ENCODE results near the gene VAT1L.

The VAT1L gene, protein sequence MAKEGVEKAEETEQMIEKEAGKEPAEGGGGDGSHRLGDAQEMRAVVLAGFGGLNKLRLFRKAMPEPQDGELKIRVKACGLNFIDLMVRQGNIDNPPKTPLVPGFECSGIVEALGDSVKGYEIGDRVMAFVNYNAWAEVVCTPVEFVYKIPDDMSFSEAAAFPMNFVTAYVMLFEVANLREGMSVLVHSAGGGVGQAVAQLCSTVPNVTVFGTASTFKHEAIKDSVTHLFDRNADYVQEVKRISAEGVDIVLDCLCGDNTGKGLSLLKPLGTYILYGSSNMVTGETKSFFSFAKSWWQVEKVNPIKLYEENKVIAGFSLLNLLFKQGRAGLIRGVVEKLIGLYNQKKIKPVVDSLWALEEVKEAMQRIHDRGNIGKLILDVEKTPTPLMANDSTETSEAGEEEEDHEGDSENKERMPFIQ

DNA sequence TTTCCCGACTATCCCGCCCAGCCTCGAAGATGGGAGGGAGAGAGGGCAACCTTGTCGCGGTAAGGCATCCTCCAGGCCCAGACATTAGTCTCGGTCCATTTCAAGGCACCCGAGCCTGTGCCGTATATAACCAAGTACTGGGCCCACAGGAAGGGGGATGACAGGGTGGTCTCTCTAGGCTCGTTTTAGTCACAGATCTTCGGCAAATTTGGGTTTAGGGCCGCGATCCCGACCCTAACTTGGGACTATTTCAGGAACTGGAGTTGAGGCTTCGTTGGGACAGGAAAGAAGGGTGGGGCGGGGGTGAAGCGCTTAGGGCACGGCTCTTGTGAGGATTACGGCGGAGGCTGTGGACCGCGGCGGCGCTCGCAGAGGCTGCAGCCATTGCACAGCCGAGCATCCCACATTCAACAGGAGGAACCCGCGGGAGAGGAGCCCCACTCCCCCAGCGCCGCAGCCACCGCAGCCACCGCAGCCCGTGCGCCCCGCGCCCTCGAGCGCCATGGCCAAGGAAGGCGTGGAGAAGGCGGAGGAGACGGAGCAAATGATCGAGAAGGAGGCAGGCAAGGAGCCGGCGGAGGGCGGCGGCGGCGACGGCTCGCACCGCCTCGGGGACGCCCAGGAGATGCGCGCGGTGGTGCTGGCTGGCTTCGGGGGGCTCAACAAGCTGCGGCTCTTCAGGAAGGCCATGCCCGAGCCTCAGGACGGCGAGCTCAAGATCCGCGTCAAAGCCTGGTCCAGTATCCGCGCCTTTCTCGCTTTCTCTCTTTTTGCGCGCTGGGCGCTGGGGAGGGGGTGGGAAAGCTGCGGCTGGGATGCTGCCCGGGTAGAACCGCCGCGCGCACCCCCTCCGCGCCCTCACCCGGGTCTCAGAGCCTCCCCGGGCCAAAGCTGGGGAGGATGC is at the start of gene VAT1L:
Gene VAT1L (plus strand): TSS at position 384 of the 904 bp plus-strand sequence. CDS start 119 bp downstream, at position 503.
- no peaks in the 10 kb centered on the region for H3K36me3 Mint-ChIP-seq
- peaks cover 40% of the 10 kb centered on the region for H3K27me3 Mint-ChIP-seq
- no peak within 1 kb of the TSS for H3K27ac Mint-ChIP-seq
- H3K9me3 Mint-ChIP-seq (ENCODE audit: low read depth), result no peaks in the 10 kb centered on the region
- H3K4me1 Mint-ChIP-seq (ENCODE audit: low read depth), result peaks cover 9% of the 10 kb centered on the region
- peak within 1 kb of the TSS; percentile 73 for H3K4me3 Mint-ChIP-seq

DNA sequence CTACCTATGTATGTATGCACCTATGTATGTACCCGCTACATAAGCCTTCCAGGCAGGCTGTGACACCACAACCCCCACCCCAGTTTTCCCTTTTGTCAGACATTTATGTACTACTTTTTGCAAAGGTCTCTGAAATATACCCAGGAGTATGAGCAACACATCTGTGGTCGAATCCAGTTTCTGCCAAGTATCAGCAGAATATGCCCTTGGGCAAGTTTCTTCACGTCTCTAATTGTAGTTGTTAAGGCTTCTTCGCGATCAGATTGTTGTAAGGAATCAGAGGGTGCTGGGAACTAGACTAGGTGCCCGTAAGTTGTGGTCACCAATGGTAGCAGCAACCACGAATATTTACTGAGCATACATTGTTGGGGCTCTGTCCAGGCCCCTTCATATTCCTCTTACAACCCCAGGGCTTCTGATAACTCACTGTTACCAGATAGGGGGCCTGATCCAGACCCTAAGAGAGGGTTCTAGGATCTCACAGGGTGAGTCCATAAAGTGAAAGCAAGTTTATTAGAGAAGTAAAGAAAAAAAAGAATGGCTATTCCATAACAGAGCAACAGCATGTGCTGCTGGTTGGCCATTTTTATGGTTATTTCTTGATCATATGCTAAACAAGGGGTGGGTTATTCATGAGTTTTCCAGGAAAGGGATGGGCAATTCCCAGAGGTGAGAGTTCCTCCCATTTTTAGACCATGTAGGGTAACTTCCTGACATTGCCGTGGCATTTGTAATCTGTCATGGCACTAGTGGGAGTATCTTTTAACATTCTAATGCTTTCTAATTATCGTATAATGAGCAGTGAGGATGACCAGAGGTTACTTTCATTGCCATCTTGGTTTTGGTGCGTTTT is 49.4 kb upstream of the VAT1L start:
- no peak overlapping the region for H3K4me3 Mint-ChIP-seq
- peaks cover 13% of the 10 kb centered on the region for H3K36me3 Mint-ChIP-seq
- peaks cover 3% of the 10 kb centered on the region for H3K9me3 Mint-ChIP-seq (ENCODE audit: low read depth)
- H3K27ac Mint-ChIP-seq, result no peak overlapping the region
- H3K4me1 Mint-ChIP-seq (ENCODE audit: low read depth), result no peaks in the 10 kb centered on the region
- no peaks in the 10 kb centered on the region for H3K27me3 Mint-ChIP-seq

DNA sequence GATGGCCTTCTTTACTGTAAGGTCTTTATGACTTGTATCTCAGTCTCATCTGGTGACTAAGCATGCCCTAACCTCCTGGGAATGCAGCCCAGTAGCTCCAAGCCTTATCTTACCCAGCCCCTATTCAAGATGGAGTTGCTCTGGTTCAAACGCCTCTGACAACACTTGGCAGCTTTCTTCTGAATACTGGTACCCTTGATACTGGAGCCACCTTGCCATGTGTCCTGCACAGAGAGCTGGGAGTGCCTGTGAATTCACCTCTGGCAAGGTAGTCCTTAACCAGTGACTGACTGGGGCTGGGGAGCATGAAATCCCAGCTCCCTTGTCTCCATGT is 48.8 kb upstream of the VAT1L start:
- H3K27me3 Mint-ChIP-seq, result no peaks in the 10 kb centered on the region
- no peak overlapping the region for H3K27ac Mint-ChIP-seq
- H3K4me1 Mint-ChIP-seq (ENCODE audit: low read depth), result no peaks in the 10 kb centered on the region
- no peak overlapping the region for H3K4me3 Mint-ChIP-seq
- peaks cover 2% of the 10 kb centered on the region for H3K9me3 Mint-ChIP-seq (ENCODE audit: low read depth)
- peaks cover 13% of the 10 kb centered on the region for H3K36me3 Mint-ChIP-seq

DNA sequence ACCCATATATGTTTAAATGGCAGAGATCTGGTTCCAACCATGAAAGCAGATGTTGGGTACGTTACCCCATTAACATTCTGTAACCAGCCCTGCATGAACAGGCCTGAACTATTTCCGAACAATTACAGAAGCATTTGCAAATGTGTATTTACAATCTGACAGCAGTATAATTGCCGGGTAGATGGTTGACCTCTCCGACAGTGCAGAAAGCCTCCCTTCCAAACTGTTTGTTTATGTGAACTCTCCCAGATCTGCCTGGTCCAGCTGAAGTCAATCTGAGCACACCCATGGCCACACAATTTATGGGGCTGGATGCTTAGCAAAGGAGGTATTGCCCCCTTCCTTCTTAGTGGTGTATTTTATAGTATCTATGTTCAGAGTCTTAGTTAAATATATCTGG is 44.2 kb upstream of the VAT1L start:
- Mint-ChIP-seq H3K9me3 (ENCODE audit: low read depth) (no peaks in the 10 kb centered on the region), H3K27me3 (peaks cover 2% of the 10 kb centered on the region), H3K36me3 (peaks cover 10% of the 10 kb centered on the region), H3K4me3 (no peak overlapping the region), H3K27ac (no peak overlapping the region), H3K4me1 (ENCODE audit: low read depth) (no peaks in the 10 kb centered on the region)

DNA sequence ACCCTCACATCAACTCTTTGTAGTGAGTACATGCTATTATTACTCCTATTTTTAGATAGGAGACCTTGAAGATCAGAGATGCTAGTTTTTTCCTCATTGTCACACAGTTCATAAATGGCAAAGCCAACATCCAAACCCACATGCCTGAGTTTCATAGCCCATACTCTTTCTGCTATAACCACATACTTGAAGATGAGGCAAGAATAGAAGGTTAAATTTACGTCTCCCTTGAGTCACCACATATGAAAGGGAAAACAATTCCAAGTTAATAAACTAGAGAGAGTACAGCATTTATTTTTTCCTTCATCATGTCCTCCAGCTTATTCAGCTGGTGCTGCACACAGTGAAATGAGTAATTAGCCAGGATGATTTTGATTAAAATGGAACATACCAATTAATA is 42.4 kb upstream of the VAT1L start:
- Mint-ChIP-seq H3K4me1 (ENCODE audit: low read depth) (no peaks in the 10 kb centered on the region), H3K4me3 (no peak overlapping the region), H3K9me3 (ENCODE audit: low read depth) (no peaks in the 10 kb centered on the region), H3K27ac (no peak overlapping the region), H3K27me3 (peaks cover 5% of the 10 kb centered on the region), H3K36me3 (peaks cover 10% of the 10 kb centered on the region)

DNA sequence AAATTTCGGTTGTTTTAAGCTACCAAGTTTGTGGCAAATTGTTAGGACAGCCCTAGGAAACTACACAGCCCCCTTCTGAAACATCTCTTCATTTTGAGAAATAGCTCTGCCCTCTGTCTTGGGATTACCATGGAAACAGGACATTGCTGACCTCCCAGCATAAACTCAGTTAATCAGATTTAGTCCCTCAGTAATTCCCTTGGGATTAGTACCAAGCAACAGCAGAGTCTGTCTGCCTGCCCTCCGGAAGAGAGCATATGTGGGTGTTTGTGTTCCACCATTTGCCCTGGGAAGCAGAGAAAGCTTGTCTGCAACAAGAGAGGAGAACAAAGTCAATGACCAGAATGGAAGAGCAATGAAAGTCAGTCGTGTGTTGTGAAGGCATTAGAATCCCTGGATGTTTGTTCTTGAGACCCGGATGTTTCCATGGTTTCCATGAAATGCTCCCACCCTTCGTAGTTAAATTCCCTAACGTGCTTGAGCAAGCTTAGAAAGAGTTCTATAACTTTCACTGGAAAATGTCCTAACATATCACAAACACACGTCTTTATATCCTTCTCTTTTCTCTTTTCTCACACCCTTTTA is 39.9 kb upstream of the VAT1L start:
- H3K36me3 Mint-ChIP-seq, result peaks cover 5% of the 10 kb centered on the region
- no peak overlapping the region for H3K27ac Mint-ChIP-seq
- no peaks in the 10 kb centered on the region for H3K9me3 Mint-ChIP-seq (ENCODE audit: low read depth)
- peaks cover 6% of the 10 kb centered on the region for H3K27me3 Mint-ChIP-seq
- H3K4me1 Mint-ChIP-seq (ENCODE audit: low read depth), result no peaks in the 10 kb centered on the region
- H3K4me3 Mint-ChIP-seq, result no peak overlapping the region

DNA sequence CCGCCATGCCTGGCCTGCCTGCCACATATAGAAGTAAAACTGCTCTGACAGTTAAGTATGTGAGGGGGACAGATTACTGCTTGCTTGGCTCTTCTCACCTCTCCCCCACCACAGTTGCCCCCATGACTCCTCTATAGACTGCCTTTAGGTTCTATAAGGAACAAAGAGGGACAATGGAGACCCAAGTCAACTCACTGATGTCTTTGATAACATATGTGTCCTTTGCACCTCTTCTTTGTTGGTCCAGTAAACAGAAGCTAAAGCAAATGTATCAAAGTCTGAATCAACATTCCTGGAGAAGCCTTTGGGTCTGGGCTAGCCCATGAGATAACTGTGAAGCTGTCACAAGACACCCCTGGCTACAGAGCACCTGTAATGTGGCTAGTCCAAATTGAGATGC is 38.9 kb upstream of the VAT1L start:
- Mint-ChIP-seq H3K4me1 (ENCODE audit: low read depth) (no peaks in the 10 kb centered on the region), H3K9me3 (ENCODE audit: low read depth) (no peaks in the 10 kb centered on the region), H3K27ac (no peak overlapping the region), H3K4me3 (no peak overlapping the region), H3K27me3 (peaks cover 7% of the 10 kb centered on the region), H3K36me3 (peaks cover 2% of the 10 kb centered on the region)

DNA sequence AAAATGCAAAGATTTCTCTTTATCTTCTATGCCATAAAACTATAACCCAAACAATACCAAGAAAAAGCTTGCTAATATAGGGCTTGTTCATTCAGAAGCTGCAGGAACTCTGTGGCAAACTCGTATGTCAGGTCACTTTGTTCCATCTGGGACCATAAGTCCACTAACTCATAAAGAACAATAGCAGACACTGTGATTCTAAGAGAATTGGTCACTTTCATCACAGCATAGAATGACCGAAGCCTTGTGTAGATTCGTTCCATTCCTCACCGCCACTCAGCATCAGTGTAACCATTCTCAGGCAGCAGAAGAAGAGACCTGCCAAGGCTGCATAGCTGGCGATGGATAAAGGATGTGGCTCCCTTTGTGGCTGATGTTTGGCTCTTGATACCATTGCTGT is 30.3 kb upstream of the VAT1L start:
- Mint-ChIP-seq H3K27ac (no peak overlapping the region), H3K4me1 (ENCODE audit: low read depth) (no peaks in the 10 kb centered on the region), H3K36me3 (no peaks in the 10 kb centered on the region), H3K4me3 (no peak overlapping the region), H3K27me3 (peaks cover 13% of the 10 kb centered on the region), H3K9me3 (ENCODE audit: low read depth) (no peaks in the 10 kb centered on the region)

DNA sequence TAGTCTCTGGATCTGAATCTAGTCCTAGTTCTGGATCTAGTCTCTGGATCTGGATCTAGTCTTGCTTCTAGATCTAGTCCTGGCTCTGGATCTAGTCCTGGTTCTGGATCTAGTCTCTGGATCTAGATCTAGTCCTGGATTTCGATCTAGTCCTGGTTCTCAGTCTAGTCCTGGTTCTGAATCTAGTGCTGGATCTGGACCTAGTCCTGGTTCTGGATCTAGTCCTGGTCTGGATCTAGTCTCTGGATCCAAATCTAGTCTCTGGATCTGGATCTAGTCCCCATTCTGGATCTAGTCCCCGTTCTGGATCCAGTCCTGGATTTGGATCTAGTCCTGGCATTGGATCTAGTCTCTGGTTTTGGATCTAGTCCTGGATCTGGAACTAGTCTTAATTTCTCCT is 29.9 kb upstream of the VAT1L start:
- H3K36me3 Mint-ChIP-seq, result no peaks in the 10 kb centered on the region
- no peak overlapping the region for H3K4me3 Mint-ChIP-seq
- no peaks in the 10 kb centered on the region for H3K4me1 Mint-ChIP-seq (ENCODE audit: low read depth)
- H3K9me3 Mint-ChIP-seq (ENCODE audit: low read depth), result no peaks in the 10 kb centered on the region
- H3K27me3 Mint-ChIP-seq, result peaks cover 14% of the 10 kb centered on the region
- H3K27ac Mint-ChIP-seq, result no peak overlapping the region

DNA sequence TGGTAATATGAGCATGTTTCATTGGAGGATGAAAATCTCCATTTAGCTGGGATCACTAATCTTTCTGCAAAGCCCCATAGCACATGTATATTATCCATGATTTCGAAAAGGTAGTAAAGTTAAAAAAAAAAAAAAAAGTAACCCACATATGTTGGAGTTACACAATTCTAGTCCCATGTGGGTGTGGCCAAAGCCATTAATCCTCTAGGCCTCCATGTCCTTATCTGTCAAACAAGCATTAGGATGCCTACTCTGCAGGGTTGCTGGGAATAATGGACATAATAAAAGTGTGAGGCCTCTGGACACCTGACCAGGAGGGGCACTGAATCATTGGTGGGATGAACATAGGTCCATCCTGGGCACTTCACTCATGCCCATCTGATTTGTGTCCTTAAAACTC is 29.2 kb upstream of the VAT1L start:
- Mint-ChIP-seq H3K9me3 (ENCODE audit: low read depth) (no peaks in the 10 kb centered on the region), H3K36me3 (no peaks in the 10 kb centered on the region), H3K4me3 (no peak overlapping the region), H3K27me3 (peaks cover 12% of the 10 kb centered on the region), H3K4me1 (ENCODE audit: low read depth) (no peaks in the 10 kb centered on the region), H3K27ac (no peak overlapping the region)

DNA sequence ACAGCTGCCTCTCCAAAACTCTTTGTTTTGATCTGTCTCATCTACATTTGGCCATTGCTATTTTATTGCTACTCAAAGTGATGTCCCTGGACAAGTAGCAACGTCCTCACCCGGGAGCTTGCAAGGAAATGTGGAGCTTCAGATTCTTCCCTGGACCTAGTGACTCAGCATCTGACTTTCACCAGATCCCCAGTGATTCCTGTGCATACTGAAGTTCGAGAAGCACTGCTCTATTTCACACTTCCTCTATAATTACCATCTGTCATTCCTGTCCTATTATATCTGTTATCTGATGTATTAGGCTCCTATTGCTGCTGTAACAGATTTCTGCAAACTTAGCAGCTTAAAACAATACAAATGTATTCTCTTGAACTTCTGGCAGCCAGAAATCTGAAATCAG is 28.5 kb upstream of the VAT1L start:
- no peaks in the 10 kb centered on the region for H3K9me3 Mint-ChIP-seq (ENCODE audit: low read depth)
- peaks cover 12% of the 10 kb centered on the region for H3K27me3 Mint-ChIP-seq
- no peaks in the 10 kb centered on the region for H3K4me1 Mint-ChIP-seq (ENCODE audit: low read depth)
- no peak overlapping the region for H3K27ac Mint-ChIP-seq
- no peak overlapping the region for H3K4me3 Mint-ChIP-seq
- no peaks in the 10 kb centered on the region for H3K36me3 Mint-ChIP-seq

DNA sequence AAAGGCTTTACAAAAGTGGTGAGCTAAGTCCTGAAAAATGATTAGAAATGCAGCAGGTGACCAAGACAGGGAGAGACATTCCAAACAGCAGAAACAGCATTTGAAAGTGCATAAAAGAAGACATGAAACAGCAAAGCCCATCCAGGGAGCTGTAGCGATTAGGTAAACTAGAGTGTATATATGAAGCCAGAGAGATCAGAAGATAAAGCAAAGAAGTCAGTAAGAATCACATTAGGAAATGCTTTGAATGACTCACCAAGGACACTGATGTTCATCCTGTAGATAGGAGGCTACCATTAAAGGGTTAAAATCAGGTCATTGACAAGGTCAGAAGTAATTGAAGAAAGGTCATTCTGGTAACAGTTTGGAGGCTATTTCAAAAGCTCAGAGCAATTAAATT is 27.6 kb upstream of the VAT1L start:
- H3K36me3 Mint-ChIP-seq, result no peaks in the 10 kb centered on the region
- peaks cover 13% of the 10 kb centered on the region for H3K27me3 Mint-ChIP-seq
- H3K4me1 Mint-ChIP-seq (ENCODE audit: low read depth), result no peaks in the 10 kb centered on the region
- no peak overlapping the region for H3K4me3 Mint-ChIP-seq
- H3K9me3 Mint-ChIP-seq (ENCODE audit: low read depth), result no peaks in the 10 kb centered on the region
- no peak overlapping the region for H3K27ac Mint-ChIP-seq

DNA sequence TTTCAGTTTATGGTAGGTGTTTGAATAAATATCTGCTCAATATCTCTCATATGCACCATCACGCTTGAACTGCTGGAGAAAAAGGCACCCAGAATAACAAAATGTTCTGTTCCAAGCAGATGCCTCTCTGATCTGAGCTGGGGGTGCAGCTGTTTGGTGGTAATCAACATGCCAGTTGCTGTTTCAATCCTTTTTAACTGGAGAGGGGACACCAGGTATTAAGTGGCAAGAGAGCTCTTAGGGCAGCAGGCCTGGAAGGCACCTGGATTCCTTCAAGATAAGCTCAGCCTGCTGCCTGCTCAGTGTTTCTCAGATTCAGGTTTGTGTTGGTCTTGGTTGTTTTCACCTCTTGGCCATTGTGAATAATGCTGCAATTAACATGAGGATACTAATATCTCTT is 27.2 kb upstream of the VAT1L start:
- no peak overlapping the region for H3K27ac Mint-ChIP-seq
- no peaks in the 10 kb centered on the region for H3K4me1 Mint-ChIP-seq (ENCODE audit: low read depth)
- H3K4me3 Mint-ChIP-seq, result no peak overlapping the region
- no peaks in the 10 kb centered on the region for H3K36me3 Mint-ChIP-seq
- H3K27me3 Mint-ChIP-seq, result peaks cover 11% of the 10 kb centered on the region
- no peaks in the 10 kb centered on the region for H3K9me3 Mint-ChIP-seq (ENCODE audit: low read depth)

DNA sequence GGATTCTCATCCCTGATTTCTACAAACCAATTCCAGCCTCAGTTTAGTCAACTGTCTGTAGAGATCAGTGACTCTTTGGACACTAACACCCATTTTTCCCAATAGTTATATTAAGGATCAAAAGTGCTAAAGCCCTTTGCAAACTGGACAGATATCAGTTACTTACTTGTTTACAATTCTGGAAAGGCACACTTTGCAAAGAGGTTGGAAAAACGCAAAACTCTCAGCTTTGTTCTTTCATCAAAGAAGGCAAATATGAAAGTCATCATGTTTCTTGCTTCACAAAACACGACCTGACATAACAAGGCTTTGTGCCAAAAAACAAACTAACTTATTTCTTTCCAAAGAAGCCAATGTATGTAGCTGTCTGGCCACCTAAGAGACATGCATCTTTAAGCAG is 26.1 kb upstream of the VAT1L start:
- no peak overlapping the region for H3K4me3 Mint-ChIP-seq
- H3K36me3 Mint-ChIP-seq, result no peaks in the 10 kb centered on the region
- H3K27me3 Mint-ChIP-seq, result peaks cover 9% of the 10 kb centered on the region
- H3K9me3 Mint-ChIP-seq (ENCODE audit: low read depth), result no peaks in the 10 kb centered on the region
- H3K27ac Mint-ChIP-seq, result no peak overlapping the region
- H3K4me1 Mint-ChIP-seq (ENCODE audit: low read depth), result no peaks in the 10 kb centered on the region

Measured in activated naive CD8-positive, alpha-beta T cell (primary cell).